Left colon (tissue), 2 donors: ENCODE measurements around the gene BTBD7. TPM values are rescaled to one million over a fixed set of nuclear protein-coding genes. Genes with fewer than 3 reads are reported as not detected.
"Not testable (repeated sequence)": the region's sequence is repeated elsewhere in the genome, so short reads cannot be mapped to it uniquely, and the experiment has no call there.

Source experiments
- ATAC-seq: fragments of 200-7000 bp; cut with Tn5 transposase; one replicate; pipeline ENCODE4 v1.9.1; 2020; ENCODE audit warnings: mild to moderate bottlenecking, moderate library complexity
- DNase-seq, 2 donors: peaks; one replicate each; pipeline ENCODE4 v3.0.0-alpha.2; 2020
- intact Hi-C, 2 donors: fragments of 100-400 bp; cut with DNase I in 1 of 2; cut with micrococcal nuclease in 1 of 2; formaldehyde crosslinking; loops; one replicate each; pipeline versions ENCODE4 v1.11.2 to v1.14.0; 2022; cut with DNase I, micrococcal nuclease
- total RNA-seq, 2 donors: library from RNA; stranded (reverse); fragmentation: NEBNext Ultra II Directional; extraction: Animal tissue kit (Norgen Biotek cat#: 25700); gene quantifications; one replicate each; pipeline ENCODE4 v1.2.1, GENCODE V29; 2021
- donor health status: DM: no; HTN: no; CAD: no.
- donor health status: DM: yes; HTN: yes; CAD: no.

The BTBD7 gene
- total RNA-seq, 2 donors from 2014 or later, result 37.1 to 41.5 TPM

DNA sequence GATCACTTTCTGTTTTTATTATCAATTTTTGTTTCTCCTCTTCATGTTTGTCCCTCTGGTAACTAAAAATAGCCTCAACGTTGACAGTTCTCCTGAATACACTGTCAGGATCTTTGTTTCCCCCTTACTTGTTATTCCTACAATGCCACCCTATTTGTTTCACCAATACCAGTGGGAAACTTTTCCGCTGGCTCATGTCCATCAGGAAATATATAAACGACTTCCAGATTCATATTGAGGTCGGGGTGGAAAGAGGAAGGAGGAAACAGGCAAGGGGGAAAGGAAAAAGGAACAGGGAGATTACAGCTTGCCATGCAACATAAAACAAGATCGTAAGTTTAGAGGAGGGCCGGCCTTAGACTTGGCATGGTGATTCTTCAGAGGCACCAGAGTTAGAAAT is 61.7 kb downstream of the BTBD7 start:
- no peak for ATAC-seq
- DNase-seq, result no peak
- intact Hi-C loops, result no loop called here

DNA sequence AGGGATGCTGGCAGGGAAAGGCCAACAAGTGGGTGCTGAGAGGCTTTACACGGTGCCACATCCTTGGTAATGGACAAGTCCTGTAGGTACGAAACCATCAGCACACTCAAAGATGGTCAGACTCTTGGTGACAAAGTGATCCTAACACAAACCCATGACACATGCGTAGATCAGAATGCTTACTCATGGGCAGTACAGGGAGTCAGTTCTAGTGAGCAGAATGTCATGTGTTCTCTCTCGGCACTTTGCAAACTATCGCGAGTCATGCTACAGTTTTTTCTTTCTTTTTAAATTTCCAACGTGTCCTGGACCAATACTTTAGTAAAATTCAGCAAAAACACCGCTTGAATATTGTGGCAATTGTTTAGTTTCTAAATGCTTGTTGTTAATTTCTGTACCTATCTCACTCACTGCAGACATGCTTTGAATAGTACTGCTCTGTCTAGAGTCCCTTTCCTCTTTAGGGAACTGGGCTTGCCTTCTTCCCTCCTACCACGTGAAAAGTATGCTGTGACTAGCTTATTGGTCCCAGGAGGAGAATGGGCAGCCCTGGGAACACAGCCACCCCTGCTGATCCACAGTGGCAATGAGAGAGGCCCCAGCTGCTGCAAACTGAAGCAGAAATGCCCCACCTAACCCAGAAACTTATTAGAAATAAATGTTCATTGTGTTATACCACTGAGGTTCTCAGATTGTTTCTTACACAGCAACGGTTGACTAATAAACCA is 63.3 kb downstream of the BTBD7 start:
- intact Hi-C loops, result no loop called here
- ATAC-seq (no peak), DNase-seq (no peak)

DNA sequence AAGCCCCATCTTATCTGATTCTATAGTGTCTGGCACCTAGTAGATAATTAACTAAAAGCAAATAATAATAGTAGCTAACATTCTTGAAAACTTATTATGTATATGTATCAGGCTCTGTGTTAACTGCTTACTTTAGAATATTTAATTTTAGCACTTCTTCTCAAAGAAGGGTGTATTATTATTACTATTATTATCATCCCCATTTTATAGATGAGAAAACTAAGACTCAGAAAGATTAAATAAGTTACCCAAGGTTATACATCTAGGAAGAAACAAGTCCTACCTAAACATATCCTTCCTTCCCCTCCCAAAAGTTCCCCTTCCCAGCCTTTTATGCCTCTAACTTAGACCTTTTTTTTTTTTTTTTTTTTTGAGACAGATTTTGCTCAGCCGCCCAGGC is 64.4 kb downstream of the BTBD7 start:
- DNase-seq (no peak), ATAC-seq (no peak)
- intact Hi-C loops, result no loop called here

DNA sequence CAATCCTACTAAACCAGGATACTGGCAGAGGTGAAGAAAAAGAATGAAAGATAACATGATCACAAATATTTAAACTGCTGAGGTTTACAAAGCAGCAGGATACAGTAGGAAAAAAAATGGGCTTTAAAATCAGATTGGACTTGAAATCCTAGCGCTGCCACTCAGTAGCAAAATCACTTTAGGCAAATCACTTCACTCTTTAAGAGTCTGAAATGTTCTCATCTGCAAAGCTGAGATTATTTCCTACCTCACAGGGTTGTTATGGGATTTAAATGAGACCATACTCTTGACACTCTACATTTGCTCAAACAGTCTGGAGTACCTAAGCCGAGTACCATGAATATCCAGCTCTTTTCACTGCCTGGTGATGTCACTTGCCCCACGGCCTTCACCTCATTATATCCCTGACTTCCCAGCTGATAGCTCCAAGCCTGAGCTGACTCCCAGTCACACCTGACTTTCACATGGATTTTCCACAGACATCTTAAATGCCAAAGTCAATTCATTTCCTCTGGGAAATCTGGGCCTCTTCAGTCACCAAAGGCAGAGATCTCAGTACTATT is 65.6 kb downstream of the BTBD7 start:
- DNase-seq (no peak), ATAC-seq (no peak)
- intact Hi-C loops, result no loop called here

DNA sequence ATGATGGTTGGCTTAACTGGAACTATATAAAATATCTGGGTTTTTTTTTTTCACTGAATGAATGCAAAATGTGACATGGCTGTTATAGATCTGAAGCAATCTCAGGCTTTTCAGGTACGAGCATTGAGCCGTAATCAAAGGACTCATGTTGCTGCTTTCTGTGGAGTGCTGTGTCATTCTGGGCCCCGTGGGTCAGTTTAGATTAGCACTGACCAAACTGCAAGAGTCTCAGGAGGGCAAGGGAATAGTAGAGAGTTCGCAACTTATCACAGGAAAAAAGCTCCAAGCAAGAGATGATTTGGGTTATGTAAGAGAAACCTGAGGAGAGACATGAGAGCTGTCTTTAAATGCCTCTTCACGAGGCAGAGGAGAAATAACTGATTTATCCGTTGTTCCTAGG is 66.7 kb downstream of the BTBD7 start:
- no peak for DNase-seq
- ATAC-seq, result no peak
- intact Hi-C loops, result no loop called here

DNA sequence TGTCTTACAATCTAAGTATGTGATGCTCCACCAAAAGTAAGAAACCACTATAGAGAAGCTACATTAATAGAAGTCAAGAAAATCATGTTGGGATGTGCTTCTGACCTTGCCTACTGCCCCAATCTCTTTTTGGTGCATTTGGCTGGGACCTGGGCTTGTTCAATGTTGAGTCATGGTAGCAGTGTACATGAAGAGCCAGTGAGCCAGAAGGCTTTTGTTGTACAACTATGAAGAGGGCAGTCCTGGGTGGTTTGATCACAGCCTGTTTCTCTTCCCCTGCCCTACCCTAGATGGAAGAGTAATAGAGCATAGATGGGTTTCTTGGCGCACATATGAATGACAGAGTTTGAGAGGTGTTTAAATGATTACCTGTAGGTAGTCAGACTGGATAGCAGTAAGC is 69.4 kb downstream of the BTBD7 start:
- DNase-seq (no peak), ATAC-seq (no peak)
- intact Hi-C loops, result no loop called here

DNA sequence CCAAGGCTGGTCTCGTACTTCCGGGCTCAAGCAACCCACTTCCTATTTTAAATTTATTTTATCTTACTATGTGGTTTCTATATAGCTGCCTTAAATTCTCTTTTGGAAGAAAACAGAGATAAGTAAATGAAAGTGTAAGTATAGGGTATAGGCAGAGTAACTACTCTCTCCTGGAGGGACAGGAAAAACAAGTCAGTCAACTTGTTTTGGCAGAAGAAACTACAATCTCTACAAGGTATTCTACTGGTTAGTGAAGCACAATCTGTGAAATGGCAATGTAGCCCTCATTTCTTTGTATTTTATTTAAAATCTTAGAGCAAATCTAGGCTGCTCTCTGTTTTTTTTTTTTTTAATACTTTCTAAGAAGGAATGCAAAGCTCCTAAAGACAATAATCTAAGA is 70.4 kb downstream of the BTBD7 start:
- ATAC-seq (no peak), DNase-seq (no peak)
- intact Hi-C loops, result no loop called here

DNA sequence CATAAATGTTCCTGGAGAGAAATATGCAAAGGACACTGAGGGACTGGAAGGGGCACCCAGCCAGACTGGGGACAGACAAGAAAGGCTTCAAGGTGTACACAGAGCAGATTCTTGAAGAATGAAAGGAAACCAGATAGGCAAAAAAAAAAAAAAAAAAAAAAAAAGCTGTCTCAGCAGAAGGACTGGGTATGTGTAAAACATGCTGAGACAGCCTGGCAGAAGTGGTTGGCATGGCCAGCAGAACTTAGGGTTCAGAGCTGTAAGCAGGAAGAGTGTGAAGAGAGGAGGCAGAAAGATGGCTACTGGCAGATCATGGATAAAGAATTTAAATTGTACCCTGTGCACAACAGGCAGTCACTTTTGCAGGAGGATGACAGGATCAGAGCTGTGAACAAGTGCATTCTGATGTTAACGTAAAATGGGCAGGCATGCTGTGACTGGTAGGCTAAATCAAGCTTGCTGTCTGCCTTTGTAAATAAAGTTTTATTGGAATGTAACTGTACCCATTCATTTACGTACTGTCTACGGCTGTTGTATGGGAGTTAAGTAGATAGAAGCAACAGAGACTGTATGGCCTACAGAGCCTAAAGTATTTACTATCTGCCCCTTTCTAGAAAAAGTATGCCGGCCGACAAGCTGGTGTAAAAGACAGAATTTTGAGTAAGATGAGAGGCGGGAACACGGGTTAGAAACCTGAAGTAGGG is 83.6 kb downstream of the BTBD7 start:
- DNase-seq (no peak), ATAC-seq (no peak)
- intact Hi-C loops, result no loop called here

DNA sequence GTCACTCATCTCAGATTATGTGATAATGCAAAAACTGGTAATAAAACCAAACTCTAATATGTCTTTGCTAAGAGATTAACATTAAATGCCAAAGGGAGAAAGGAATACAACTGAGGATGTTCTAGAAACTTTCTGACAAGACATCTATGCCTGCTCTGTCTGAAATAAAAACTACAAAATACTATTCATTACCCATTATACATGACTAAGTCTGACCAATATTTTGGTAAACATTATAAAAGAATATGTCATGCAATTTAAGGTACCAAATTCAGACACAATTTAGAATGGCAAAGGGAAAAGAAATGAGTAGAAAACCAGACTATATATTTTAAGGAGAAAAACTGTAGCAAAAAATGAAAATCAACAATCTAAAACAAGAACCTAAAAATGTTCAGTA is 86.3 kb downstream of the BTBD7 start:
- no peak for ATAC-seq

DNA sequence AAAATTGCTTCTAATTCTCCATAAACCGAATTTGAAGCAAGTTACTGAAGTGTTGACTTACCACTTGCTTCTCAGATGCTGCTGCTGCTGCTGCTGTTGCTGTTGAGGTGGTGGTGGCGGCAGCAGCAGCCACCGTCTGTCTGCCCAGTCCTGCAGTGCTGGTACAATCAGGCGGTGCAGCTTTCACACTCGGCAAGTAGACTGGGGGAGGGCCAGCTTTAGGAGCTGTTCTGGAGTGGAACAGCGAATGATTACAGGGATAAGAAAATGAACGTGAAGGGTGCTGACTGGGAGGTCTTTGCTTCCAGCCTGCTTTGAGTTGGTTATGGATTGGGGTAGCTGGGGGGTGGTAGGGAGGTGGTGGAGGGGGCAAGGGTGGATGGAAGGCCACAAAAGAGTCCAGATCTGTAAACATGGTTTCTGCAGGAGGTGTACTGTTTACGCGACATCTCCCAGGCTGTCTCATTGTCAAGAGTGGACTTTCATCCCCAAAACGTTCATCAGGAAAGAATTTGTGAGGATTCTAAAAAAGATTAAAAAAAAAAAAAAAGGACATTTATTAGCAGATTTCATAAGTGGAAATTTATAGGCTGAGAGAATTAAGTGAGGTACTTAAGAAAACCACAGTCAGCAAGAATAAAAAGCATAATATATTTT is 86.9 kb downstream of the BTBD7 start:
- intact Hi-C loops, result no loop called here
- DNase-seq (no peak), ATAC-seq (no peak)

More for the DNA sequence above, 86.3 kb downstream of the BTBD7 start:
- no peak for DNase-seq
- intact Hi-C loops, result no loop called here

DNA sequence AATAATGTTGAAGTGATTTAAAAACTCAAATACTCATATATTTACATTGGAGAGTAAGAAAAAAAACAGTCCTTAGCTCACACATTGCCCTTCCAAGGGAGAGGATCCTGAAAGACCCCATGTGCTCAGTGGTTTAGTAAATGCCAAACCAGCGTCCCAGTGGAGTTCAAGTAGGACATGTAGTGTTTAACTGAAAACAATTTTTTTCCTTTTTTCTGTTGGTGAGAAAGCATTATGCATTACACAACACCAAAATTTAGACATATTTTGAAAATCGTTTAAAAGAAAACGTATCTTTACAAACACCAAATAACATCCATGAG is 92.2 kb downstream of the BTBD7 start:
- DNase-seq (no peak), ATAC-seq (no peak)
- intact Hi-C loops, result no loop called here

DNA sequence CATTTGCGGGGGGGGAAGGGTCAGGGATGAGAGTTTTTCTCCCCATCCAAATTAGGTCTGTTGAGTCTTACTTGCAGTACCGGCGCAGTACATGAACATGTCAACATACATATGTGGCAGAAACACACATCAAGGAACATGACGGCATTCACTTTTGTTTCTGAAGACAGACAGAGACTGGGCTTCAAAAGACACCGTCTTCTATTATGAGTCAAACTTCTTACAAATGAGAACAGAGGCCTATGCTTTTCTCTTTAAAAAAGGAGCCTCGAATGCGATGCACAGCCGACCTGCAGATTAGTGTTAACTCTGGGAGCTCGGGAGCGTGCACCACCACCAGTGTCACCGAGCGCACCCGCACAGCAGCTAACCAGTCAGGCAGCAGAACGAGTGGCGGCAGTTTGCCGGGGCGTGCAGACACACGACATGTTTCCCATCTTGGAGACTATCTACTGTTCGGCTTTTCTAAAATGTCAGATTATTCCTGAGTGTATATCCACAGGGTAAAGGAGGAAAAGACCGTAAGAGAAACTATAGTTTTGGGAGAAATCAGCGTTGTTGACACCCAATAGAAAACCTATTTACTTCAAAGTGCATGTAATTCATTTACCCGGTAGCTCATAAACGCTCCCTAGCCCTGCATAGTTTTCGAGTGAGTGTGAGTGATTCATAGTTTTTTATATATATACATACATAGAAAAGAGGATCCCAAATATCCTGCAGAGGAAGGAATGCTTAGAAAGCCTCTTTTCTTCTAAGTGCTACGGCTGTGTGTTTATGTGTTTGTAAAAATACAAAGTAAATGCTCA is 92.8 kb downstream of the BTBD7 start:
- ATAC-seq (peak; percentile 51), DNase-seq (no peak)
- intact Hi-C loops, result no loop called here

DNA sequence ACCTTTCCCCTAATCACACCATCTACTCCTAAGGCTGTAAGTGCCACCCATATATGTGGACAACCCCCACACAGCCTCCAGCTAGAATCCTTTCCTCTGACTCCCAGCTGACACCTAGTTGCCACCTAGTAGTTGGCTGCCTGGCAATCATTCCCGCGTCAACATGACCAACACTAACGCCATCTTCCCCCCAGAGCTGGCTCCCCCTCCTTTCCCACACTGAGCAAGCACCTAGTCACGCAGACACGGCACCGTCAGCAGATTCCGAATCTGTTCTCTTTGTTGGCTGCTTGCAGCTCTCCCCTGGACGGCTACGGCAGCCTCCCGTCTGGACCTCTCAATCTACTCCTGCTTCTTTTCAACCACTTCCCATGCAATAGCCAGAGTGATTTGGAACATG is 98.0 kb downstream of the BTBD7 start:
- DNase-seq (no peak), ATAC-seq (no peak)
- intact Hi-C loops, result no loop called here

DNA sequence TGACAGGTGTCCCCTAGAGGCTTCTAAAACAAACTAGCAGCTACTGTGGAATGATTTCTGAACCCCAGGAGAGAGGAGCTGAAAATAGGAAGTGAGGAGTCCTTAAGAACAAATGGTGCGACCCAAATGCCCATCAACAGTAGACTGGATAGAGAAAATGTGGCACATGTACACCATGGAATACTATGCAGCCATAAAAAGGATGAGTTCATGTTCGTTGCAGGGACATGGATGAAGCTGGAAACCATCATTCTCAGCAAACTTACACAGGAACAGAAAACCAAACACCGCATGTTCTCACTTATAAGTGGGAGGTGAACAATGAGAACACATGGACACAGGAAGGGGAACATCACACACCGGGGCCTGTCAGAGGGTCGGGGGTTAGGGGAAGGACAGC is 99.8 kb downstream of the BTBD7 start:
- intact Hi-C loops, DNase-seq, ATAC-seq: not testable (repeated sequence)

DNA sequence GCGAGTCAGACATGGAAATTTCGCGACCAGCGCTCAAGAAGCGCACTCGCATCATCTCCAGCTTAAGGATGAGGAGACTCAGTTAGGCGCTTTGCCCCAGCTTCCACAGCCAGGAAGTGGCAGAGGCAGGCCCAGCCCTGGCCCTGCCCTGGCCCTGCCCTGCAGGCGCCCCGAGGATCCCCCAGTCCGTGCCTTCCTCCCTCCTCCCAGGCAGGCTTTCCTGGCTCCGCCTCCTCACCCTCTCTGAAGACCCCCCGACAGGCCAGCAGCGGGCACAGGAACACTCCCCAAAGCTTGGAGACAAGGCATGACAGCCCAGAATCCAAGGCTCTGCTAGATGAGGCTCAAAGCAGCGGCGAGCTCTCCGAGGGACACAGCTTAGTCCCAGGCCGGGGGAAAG is 100.7 kb downstream of the BTBD7 start:
- ATAC-seq, result no peak
- intact Hi-C loops, result no loop called here
- DNase-seq, result no peak

DNA sequence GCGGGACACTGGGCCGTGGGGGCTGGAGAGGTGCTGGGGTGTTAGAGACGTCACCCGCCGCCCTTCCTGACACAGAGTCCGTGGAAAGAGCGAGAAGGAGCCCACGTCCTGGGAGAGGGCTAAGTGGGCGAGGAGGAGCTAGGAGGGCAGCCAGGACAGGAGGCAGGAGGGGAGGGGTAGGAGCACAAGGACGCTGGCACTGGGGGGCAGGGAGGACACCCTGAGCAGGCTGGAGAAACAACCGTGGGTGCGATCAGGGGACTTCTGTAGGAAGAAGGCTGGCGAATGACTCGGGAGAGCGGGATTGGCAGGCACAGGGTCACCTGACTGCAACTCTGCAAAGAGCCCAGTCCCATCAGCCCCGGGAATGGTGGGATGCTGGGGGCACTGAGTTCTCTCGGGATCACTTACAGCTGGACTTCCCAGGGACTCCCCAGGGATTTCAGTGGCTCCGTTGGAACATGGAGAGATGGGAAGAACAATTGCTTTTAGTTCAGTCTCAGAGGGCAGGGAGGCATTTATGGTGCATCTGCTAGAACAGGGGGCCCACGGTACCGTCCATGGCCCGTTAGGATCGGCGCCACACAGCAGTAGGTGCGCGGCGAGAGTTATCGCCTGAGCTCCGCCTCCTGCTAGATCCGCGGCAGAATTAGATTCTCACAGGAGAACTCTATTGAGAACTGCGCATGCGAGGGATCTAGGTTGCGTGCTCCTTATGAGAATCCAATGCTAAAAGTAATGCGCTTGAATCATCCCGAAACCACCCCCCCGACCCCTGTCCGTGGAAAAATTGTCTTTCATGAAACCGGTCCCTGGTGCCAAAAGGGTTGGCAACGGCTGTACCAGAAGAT is 101.5 kb downstream of the BTBD7 start:
- ATAC-seq, result peak; percentile 48
- DNase-seq, result no peak
- intact Hi-C loops, result no loop called here

DNA sequence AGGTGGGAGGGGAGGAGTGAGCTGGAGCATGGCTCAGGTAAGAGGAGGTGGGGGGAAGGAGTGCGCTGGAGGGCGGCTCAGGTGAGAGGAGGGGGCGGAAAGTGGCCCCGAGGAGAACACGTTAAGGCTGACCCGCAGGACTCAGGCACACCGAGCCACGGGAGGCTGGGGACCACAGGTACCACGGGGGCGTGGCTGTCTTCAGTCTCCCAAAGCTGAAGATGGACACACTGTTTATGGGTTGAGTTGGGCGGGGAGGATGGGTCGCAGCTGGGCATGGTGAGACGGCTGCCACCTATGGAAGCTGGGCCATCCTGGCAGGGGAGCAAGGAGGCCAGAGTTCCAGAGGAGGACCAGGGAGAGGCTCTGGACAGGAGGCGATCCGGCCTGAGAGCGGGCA is 102.3 kb downstream of the BTBD7 start:
- ATAC-seq (no peak), DNase-seq (no peak)
- intact Hi-C loops, result no loop called here

DNA sequence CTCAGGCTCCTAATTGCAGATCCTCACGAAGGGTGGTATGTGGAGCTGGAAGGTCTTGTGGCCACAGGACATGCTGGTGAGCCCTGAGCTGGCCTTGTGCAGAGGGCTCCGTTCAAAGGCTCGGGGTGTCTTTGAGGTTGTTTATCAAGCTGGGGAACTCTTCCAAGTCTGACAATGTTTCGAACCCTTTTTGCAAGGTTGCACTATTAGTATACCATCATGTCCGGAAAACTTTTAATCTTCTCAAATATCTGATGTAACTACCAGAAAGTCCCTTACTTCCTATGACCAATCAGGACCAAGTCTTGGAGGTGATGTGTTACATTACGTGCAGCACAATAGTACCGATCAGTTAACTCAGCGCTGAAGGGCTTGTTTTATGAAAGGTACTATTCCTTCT is 104.3 kb downstream of the BTBD7 start:
- DNase-seq, result no peak
- ATAC-seq, result no peak
- intact Hi-C loops, result no loop called here
